H1 (cell line): Measurements from ENCODE around the gene MT1H. TPM values are rescaled to one million over a fixed set of nuclear protein-coding genes. Genes with fewer than 3 reads are reported as not detected.

Experiments
- BACH1 ChIP-seq: IDR thresholded peaks from 2 replicates; pipeline ENCODE4 v1.6.1; 2012; ENCODE audit warnings: low read length, improper control_type of control experiment
- CEBPB ChIP-seq: IDR thresholded peaks from 2 replicates; pipeline ENCODE4 v1.6.1; 2012; ENCODE audit warnings: low read depth, low read length
- polyA plus RNA-seq, 7 experiments: library from polyadenylated mRNA; depleted of rRNA in 3 of 7; stranded (reverse) in 5 of 7; unstranded in 2 of 7; fragments of >200 nt in 5 of 7; fragments of 200-250 nt in 2 of 7; gene quantifications; 1 replicate in 5 of 7; 2 replicates in 1 of 7; 4 replicates in 1 of 7; pipeline versions ENCODE4 v1.2.1 to v1.2.3, GENCODE V29; 2011 to 2013; ENCODE audit warnings: missing spikeins in 2 of 7, mixed read lengths in 2 of 7
- total RNA-seq: library from RNA; stranded (reverse); fragmentation: NEBNext Ultra II Directional; extraction: Animal tissue kit (Norgen Biotek cat#: 25700); gene quantifications from 2 replicates; pipeline ENCODE4 v1.2.1, GENCODE V29; 2021
- TF ChIP-seq, protein P1 (sequence below): IDR thresholded peaks from 2 replicates; pipeline ENCODE4 v1.6.1; 2012; ENCODE audit warnings: inconsistent platforms

MT1H gene
- total and polyA plus RNA-seq, 2 of the 8 experiments (the other 6 are each of a cell fraction or from before 2014, with no cell fraction given), result 11.9 to 95.7 TPM

DNA sequence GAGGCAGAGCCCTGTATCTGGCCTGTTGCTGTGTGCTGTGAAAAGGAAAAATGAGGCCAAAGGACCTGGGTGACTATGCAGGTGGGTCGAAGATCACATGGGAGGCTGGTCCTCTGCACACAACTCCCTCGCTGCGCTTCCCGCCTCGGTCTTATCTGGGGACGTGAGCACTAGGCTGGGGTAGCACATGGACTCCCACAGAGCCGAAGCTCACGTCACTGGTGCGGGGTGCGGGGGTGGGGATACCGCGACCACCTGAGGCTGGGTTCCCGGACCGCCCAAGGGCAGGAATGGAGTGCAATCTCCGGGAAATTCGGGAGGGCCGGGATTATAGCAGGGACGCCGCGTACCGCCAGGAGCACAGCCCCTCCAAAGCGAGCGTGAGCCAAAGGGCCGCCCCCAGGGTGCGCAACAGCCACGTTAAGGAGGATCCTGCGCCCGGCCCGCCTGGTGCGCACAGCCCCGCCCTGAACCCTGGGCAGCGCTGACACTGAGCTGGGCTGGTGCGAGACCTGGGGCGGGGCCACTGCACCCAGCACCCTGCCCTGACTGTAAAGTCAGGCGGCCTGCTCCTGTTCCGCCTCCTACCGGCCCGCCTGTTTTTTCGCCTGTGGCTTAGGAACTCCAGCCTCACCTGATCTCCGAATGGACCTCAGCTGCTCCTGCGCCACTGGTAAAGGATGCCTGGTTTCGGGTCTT is 26.4 kb upstream of the MT1H start (continued):
- TF ChIP-seq CEBPB, result no peak
- no peak for TF ChIP-seq BACH1
- TF ChIP-seq, protein P1, sequence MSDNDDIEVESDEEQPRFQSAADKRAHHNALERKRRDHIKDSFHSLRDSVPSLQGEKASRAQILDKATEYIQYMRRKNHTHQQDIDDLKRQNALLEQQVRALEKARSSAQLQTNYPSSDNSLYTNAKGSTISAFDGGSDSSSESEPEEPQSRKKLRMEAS, result peak; percentile 43; the same call in 1 of the 2 replicates
